Hindlimb muscle (tissue), 1 donor: ENCODE measurements around the gene MPP1. TPM values are rescaled to one million over a fixed set of nuclear protein-coding genes. Genes with fewer than 3 reads are reported as not detected.
"Not testable (repeated sequence)": the region's sequence is repeated elsewhere in the genome, so short reads cannot be mapped to it uniquely, and the experiment has no call there.

Source experiments
- DNase-seq: peaks from one replicate; pipeline ENCODE4 v3.0.0-alpha.2; 2013
- polyA plus RNA-seq: library from polyadenylated mRNA; unstranded; fragments of 120-200 nt; gene quantifications from one replicate; pipeline ENCODE4 v1.2.1, GENCODE V29; 2013; ENCODE audit not compliant: insufficient read length

The MPP1 gene
- polyA plus RNA-seq, result 20.7 TPM

GRCh38 chrX:154804957-154805695, at the start of gene MPP1:
TSS of gene MPP1 (minus strand) at chrX:154805485. CDS start at chrX:154805373, 112 bp downstream.
- DNase-seq, result peak; percentile 86

GRCh38 chrX:154850957-154851611, 45.8 kb upstream of the MPP1 start:
- DNase-seq, result no peak

GRCh38 chrX:154840856-154841255, 35.6 kb upstream of the MPP1 start:
- DNase-seq, result peak; percentile 29

DNA sequence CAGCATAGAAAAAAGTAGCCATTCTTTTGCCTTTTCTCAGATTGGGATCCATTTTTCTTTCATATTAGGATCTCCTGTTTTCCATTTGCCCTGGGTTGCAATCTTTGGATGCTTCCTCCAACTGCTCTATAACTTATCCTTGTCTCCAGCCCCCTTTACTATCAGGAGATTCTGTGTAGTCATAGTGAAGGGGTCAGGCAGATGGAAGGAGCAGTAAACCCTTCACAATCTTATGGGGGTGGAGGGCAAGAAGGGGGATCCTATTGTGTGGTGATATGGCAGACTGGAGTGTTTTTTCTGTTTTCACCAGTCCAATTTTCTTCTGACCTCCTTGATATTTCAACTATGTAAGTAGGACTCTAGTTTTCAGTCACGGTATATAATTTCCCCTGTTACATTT, 30.9 kb upstream of the MPP1 start:
- DNase-seq, result no peak

- DNase-seq, result no peak
Observed at GRCh38 chrX:154834562-154834961, 29.3 kb upstream of the MPP1 start, which contains the start of gene SMIM9. TSS of gene SMIM9 (minus strand) at chrX:154834662. CDS start at chrX:154830856, 3,806 bp downstream.

DNA sequence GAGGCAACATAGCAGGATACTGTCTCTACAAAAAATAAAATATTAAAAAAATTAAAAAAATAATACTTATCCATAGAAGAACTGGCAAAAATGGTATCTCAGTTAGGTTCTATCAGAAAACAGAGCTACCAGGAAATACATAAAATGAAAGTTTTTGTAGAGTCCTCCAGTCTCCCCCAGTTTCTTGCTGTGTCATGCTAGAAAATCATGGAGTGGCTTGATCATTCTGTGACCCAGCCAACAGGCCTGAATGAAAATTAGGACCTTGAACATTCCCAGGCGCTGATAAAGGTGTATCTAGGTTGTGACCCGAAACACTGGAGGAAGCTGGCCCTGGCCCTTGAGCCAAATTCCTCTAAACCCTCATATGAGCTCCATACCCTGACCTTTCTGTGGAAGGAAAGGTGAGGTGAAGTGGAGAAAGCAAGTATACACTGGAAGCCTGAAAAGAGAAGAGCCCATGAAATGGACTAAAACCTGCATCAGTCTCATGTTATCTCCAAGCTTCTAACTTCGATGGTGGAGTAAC, 28.5 kb upstream of the MPP1 start:
- no peak for DNase-seq

DNA sequence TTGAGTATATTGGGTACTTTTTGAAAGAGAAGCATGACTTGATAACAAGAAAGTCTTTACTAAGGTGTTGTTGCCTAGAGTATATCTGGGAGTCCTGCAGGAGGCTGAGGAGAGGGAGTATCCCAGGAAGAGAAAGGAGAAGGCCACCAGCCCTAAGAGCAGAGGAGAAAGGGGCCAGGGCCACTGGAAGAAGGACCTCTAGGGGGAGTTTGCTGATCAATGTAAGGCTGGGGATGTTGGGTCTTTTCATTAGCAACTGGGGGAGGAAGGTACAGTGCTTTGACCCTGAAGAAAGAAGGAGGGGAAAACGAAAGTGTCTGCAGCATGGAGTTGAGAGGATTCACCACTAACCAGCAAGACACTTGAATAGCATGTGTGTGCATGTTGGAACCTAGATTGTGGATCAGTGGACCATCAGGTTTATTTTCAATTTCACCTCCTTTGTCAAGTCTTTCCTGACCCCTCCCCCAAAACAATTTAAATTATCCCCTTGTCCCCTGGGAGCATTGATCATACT, 24.7 kb upstream of the MPP1 start:
- no peak for DNase-seq

DNA sequence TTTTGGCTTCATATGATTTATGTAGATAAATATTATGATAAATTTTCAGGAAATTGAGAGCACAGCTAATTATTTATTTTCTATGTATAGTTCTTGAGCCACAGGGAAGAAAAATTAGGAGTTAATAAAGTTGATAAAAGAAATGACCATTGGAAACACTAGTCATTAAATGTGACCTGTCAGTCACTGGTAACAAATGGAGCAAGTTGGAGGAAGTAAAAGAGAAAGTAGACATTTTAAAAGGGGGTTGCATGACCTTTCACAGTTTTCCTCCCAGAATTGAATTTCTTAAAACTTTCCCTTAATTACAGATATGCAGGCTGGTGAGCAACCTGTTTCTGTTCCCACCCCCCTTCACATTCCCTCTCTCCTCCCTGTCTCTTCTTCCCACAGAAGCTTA, 23.8 kb upstream of the MPP1 start:
- DNase-seq, result no peak

DNA sequence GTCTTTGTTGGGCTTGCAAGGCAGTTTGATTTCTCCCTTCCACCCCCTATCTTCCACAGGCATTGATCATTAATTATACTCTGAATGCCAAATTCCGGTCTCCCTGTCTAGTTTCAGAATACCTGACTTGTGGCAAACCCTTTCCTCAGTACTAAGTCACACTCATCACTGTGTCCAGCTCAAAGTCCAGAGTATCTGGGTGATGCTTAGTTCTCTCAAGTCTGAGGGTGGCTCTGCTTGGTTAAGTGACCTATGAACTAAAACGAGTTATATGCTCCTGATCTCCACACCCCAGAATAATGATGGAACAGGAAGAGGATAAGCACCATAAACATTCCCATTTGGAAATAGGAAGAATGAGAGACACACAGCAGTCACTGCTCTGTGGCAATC, 22.7 kb upstream of the MPP1 start:
- DNase-seq, result no peak

- peak; percentile 2 for DNase-seq
Observed at GRCh38 chrX:154827194-154828015, 22.1 kb upstream of the MPP1 start.

DNA sequence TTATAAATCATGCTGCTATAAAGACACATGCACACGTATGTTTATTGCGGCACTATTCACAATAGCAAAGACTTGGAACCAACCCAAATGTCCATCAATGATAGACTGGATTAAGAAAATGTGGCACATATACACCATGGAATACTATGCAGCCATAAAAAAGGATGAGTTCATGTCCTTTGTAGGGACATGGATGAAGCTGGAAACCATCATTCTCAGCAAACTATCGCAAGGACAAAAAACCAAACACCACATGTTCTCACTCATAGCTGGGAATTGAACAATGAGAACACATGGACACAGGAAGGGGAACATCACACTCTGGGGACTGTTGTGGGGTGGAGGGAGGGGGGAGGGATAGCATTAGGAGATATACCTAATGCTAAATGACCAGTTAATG, 20.3 kb upstream of the MPP1 start:
- not testable (repeated sequence) for DNase-seq

DNA sequence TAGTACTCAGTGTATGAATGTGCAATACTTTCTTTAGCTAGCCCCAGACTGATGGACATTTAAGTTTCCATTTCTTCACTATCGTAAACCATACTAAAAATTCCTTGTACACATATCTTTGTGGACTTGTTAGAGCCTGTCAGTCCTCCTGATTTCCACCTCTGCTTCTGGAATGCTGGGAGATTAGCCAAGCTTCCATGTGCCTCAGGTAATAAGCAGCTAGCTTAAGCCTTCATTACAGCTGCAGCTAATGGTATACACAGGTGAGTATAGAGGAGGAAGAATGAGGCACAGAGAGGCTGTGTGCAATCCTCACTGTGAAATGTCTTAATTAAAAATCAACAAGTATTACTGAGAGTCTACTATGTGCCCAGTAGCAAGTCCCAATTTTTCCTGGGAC, 19.4 kb upstream of the MPP1 start:
- DNase-seq, result no peak

DNA sequence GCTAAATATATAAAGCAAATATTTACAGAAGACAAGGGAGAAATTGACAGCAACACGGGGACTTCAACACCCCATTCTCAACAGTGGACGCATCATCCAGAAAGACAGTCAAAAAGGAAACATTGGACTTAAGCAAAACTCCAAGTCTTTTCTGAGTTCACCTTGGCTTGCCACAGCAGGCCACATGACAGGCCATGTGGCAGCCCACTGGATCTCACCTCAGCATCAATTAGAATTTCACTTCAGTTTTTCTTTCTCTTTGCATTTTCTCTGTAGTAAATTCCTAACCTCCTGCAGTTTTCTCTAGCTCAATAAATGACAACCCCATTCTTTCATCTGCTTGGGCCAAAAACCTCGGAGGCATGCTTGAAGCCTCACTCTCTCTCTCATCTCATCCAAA, 16.7 kb upstream of the MPP1 start:
- DNase-seq, result no peak

DNA sequence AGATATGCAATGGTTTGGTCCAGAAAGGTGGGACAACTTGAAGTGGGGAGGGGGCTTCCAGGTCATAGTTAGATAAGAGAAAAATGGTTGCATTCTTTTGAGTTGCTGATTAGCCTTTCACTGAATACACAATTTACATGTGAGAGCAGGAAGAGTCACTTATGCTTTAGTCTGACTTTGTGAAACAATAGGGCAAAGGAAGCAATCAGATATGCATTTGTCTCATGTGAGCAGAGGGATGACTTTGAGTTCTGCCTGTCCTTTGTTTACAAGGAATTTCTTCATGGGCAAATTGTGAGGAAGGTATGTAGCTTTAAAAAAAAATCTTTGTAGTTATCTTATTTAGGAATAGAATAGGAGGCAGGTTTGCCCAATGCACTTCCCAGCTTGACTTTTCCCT, 16.2 kb upstream of the MPP1 start:
- DNase-seq, result no peak

GRCh38 chrX:154819771-154820341, 14.6 kb upstream of the MPP1 start:
- no peak for DNase-seq

GRCh38 chrX:154818916-154819770, 13.9 kb upstream of the MPP1 start:
- no peak for DNase-seq

- not testable (repeated sequence) for DNase-seq
Observed at GRCh38 chrX:154817048-154817618, 11.8 kb upstream of the MPP1 start.

GRCh38 chrX:154816326-154816898, 11.1 kb upstream of the MPP1 start:
- not testable (repeated sequence) for DNase-seq

DNA sequence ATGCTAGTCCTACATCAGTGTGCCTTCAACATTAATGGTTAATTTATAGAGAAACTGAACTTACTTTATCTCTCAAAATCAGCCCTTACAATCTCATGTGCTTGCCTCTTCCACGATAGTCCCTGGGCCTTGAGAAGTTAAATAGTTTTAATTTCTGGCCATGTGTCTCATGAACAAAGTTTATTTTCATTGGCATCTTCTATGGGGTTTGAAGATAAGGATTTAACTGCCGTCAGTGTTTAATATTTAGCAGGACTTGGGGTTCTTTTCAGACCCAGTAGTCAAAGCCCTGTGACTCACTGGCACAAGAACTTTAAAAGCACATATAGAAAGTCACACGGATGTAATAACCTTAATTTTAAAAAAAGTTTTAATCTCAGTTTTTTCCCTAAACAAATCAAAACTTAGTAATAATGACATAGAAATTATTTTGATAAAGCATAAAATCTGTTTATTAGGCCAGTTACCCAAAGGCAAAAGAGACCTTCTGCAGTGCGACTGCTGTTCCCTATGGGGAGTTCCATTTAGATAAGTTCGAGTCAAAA, 10.1 kb upstream of the MPP1 start:
- no peak for DNase-seq

DNA sequence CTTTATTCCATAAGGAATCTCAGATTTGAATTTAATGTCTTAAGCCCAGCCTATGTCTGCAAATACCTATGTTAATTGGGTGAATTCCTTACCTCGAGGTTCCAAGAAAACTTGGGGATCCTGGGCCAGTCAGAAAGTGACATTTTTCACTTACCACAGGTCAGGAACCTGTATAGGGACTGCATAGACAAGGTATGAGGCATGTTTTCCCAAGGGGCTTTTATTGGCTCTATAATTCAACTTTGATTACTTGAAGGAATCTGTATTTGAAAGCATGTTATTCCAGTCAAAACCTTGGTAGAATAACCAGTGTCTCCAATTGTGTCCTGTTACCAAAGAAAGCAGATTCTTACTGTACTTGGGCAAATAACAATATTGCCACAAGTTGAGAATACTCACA, 8.5 kb upstream of the MPP1 start:
- DNase-seq, result no peak
